PC-3 (cell line): ENCODE results near the gene RPL32. TPM values are rescaled to one million over a fixed set of nuclear protein-coding genes. Genes with fewer than 3 reads are reported as not detected.

Experiments used
- ATAC-seq: fragments of 200-7000 bp; cut with Tn5 transposase; 2 replicates; pipeline ENCODE4 v1.9.1; 2020; ENCODE audit warnings: mild to moderate bottlenecking, moderate library complexity
- BruUV-seq: library from RNA; stranded (reverse); fragments of 400-500 nt; replicated peaks from 2 replicates; lab custom pipeline; 2021; lab: Mats Ljungman, UMichigan
- CTCF ChIA-PET: fragments of 300-600 bp; sonication (Branson Sonifier 250); formaldehyde crosslinking; loops from one replicate; lab custom pipeline; 2022; ENCODE audit warnings: antibody characterized with exemption; lab: Charles Lee
- POLR2A ChIA-PET: fragments of 300-600 bp; sonication (Branson Sonifier 250); formaldehyde crosslinking; loops from one replicate; lab custom pipeline; 2022; ENCODE audit warnings: antibody characterized with exemption; ENCODE audit not compliant: unreplicated experiment; lab: Charles Lee
- DNase-seq: peaks from one replicate; pipeline ENCODE4 v3.0.0-alpha.2; 2015
- H2AFZ ChIP-seq: fragments of 300-600 bp; sonication (generic); 2 replicates; pipeline ENCODE4 v1.6.0; 2016; ENCODE audit warnings: antibody characterized with exemption, low read length
- H3F3A ChIP-seq: fragments of 300-600 bp; sonication (generic); one replicate; pipeline ENCODE4 v1.6.0; 2017; ENCODE audit warnings: antibody characterized with exemption, low read length, control low read depth, mild to moderate bottlenecking; ENCODE audit not compliant: unreplicated experiment
- H3K27ac ChIP-seq: fragments of 300-600 bp; sonication (generic); 2 replicates; pipeline ENCODE4 v1.5.1; 2016; ENCODE audit warnings: mild to moderate bottlenecking, low read length
- H3K27me3 ChIP-seq: fragments of 300-600 bp; sonication (generic); 2 replicates; pipeline ENCODE4 v1.6.1; 2016; ENCODE audit warnings: low read length, mixed read lengths
- H3K36me3 ChIP-seq: fragments of 300-600 bp; sonication (generic); 2 replicates; pipeline ENCODE4 v1.6.1; 2016; ENCODE audit warnings: low read depth, mixed run types, low read length, mixed read lengths
- H3K4me1 ChIP-seq: fragments of 300-600 bp; sonication (generic); 2 replicates; pipeline ENCODE4 v1.5.1; 2016; ENCODE audit warnings: low read length; ENCODE audit not compliant: insufficient read depth
- H3K4me2 ChIP-seq: fragments of 300-600 bp; sonication (generic); 2 replicates; pipeline ENCODE4 v1.6.0; 2016; ENCODE audit warnings: low read length
- H3K4me3 ChIP-seq: fragments of 300-600 bp; sonication (generic); 2 replicates; pipeline ENCODE4 v1.5.1; 2016; ENCODE audit warnings: mild to moderate bottlenecking, low read length, mixed read lengths
- H3K79me2 ChIP-seq: fragments of 300-600 bp; sonication (generic); 2 replicates; pipeline ENCODE4 v1.6.1; 2017; ENCODE audit warnings: low read length, mixed read lengths
- H3K9ac ChIP-seq: fragments of 300-600 bp; sonication (generic); 2 replicates; pipeline ENCODE4 v1.6.0; 2016; ENCODE audit warnings: mild to moderate bottlenecking, low read length
- H3K9me2 ChIP-seq: fragments of 300-600 bp; sonication (generic); replicated peaks from 2 replicates; pipeline ENCODE4 v1.6.1; 2016; ENCODE audit warnings: mixed run types, low read length, mixed read lengths
- H3K9me3 ChIP-seq: fragments of 300-600 bp; sonication (generic); 2 replicates; pipeline ENCODE4 v1.6.1; 2016; ENCODE audit warnings: low read length, mixed read lengths
- H4K20me1 ChIP-seq: fragments of 300-600 bp; sonication (generic); 2 replicates; pipeline ENCODE4 v1.6.1; 2016; ENCODE audit warnings: low read length, mixed read lengths
- EZH2phosphoT487 ChIP-seq: fragments of 300-600 bp; sonication (generic); IDR thresholded peaks from 2 replicates; pipeline ENCODE4 v1.6.1; 2018; ENCODE audit warnings: mild to moderate bottlenecking, antibody characterized with exemption, low read length, borderline replicate concordance
- intact Hi-C: fragments of 100-400 bp; cut with micrococcal nuclease; formaldehyde crosslinking; loops from 2 replicates; pipeline ENCODE4 v1.9.0; 2023
- total RNA-seq: library from RNA; depleted of rRNA; stranded (reverse); fragments of >200 nt; gene quantifications from 2 replicates; pipeline ENCODE4 v1.2.3, GENCODE V29; 2014
- TF ChIP-seq, protein P1 (sequence below): fragments of 300-600 bp; sonication (generic); conservative IDR thresholded peaks from 2 replicates; pipeline ENCODE4 v1.5.1; 2017; ENCODE audit warnings: antibody characterized with exemption, low read depth, mild to moderate bottlenecking, low read length

Gene RPL32
- total RNA-seq, 1 experiment from 2014 or later: 2,663 TPM

GRCh38 chr3:12829886-12830784 is 11.2 kb downstream of the RPL32 start:
- ChIA-PET CTCF (interaction anchor here (1.0 to 1.3 kb wide), 2 partner anchors 20 to 67 kb away, joined by 3 to 5 read pairs; no protein-coding TSS in a partner anchor), POLR2A (interaction anchor here (0.6 kb wide), 1 partner anchor 1187 kb away, joined by 3 read pairs; no protein-coding TSS in a partner anchor)

DNA sequence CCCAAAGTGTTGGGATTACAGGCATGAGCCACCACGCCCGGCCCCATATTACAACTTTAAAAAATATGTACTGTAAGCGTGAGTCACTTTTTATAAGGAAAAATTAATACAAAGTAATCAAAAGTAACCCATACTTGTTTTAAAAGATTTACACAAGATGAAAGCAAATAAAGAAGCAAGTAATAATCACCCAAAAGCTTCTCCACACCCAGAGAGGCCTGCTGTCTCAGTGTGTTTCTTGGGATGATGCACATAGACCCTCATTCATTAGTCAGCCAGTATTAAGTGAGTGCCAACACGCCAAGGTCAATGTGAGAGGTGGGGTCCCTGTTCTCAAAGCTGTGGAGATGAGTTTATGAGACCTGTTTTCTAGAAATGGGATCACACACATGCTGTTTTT is 12.0 kb downstream of the RPL32 start:
- intact Hi-C loops: loop anchor here (1.0 to 5.0 kb wide), 3 partner anchors 12 to 107 kb away; partner anchors contain the start of gene RPL32
- Histone ChIP-seq H3K9ac (peak overlapping the region; percentile 71), H3K36me3 (peaks cover 28% of the 10 kb centered on the region), H2AFZ (no peak overlapping the region), H3K4me2 (peak overlapping the region; percentile 71), H3F3A (peaks cover 16% of the 10 kb centered on the region), H4K20me1 (no peaks in the 10 kb centered on the region), H3K4me1 (peaks cover 42% of the 10 kb centered on the region), H3K9me3 (no peaks in the 10 kb centered on the region), H3K79me2 (no peaks in the 10 kb centered on the region), H3K9me2 (no peaks in the 10 kb centered on the region), H3K4me3 (peak overlapping the region; percentile 25; the same call in 1 of the 2 replicates), H3K27me3 (no peaks in the 10 kb centered on the region), H3K27ac (peak overlapping the region; percentile 94)
- peak; percentile 88 for TF ChIP-seq EZH2phosphoT487
- TF ChIP-seq, protein P1, sequence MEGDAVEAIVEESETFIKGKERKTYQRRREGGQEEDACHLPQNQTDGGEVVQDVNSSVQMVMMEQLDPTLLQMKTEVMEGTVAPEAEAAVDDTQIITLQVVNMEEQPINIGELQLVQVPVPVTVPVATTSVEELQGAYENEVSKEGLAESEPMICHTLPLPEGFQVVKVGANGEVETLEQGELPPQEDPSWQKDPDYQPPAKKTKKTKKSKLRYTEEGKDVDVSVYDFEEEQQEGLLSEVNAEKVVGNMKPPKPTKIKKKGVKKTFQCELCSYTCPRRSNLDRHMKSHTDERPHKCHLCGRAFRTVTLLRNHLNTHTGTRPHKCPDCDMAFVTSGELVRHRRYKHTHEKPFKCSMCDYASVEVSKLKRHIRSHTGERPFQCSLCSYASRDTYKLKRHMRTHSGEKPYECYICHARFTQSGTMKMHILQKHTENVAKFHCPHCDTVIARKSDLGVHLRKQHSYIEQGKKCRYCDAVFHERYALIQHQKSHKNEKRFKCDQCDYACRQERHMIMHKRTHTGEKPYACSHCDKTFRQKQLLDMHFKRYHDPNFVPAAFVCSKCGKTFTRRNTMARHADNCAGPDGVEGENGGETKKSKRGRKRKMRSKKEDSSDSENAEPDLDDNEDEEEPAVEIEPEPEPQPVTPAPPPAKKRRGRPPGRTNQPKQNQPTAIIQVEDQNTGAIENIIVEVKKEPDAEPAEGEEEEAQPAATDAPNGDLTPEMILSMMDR: no peak
- DNase-seq: peak; percentile 90
- no TSS peak for BruUV-seq
- POLR2A ChIA-PET: interaction anchor here (0.6 kb wide), 1 partner anchor 1186 kb away, joined by 3 read pairs; no protein-coding TSS in a partner anchor
- peak; percentile 67 for ATAC-seq
- CTCF ChIA-PET: interaction anchor here (1.3 to 1.4 kb wide), 2 partner anchors 12 to 19 kb away, joined by 5 to 6 read pairs; partner anchors contain the start of gene RPL32

More at GRCh38 chr3:12829886-12830784, 11.2 kb downstream of the RPL32 start:
- peaks cover 36% of the 10 kb centered on the region for H3K36me3 ChIP-seq
- DNase-seq (peak; percentile 63), ATAC-seq (peak; percentile 65)
- TF ChIP-seq, protein P1: peak; percentile 50
- no peak for TF ChIP-seq EZH2phosphoT487
- H3F3A ChIP-seq: peaks cover 20% of the 10 kb centered on the region
- H3K79me2 ChIP-seq: no peaks in the 10 kb centered on the region
- peaks cover 42% of the 10 kb centered on the region for H3K4me1 ChIP-seq
- peak overlapping the region; percentile 25; the same call in 1 of the 2 replicates for H3K4me3 ChIP-seq
- TSS peak; percentile 63 for BruUV-seq
- H3K27me3 ChIP-seq: no peaks in the 10 kb centered on the region
- intact Hi-C loops: loop anchor here (1.0 to 5.0 kb wide), 5 partner anchors 11 to 123 kb away; partner anchors contain the start of gene RPL32
- peak overlapping the region; percentile 67 for H3K9ac ChIP-seq
- no peak overlapping the region for H2AFZ ChIP-seq
- peak overlapping the region; percentile 94 for H3K27ac ChIP-seq
- H3K9me3 ChIP-seq: no peaks in the 10 kb centered on the region
- peak overlapping the region; percentile 71 for H3K4me2 ChIP-seq
- peaks cover 5% of the 10 kb centered on the region for H4K20me1 ChIP-seq
- H3K9me2 ChIP-seq: no peaks in the 10 kb centered on the region
